ENCODE measurements around the gene CHCHD6.

- no peak for TF ChIP-seq POLR2A (IDR thresholded peaks at IDR 0.05; ENCODE audit: low read depth, low read length)
- no peak for TF ChIP-seq POLR2AphosphoS5 (IDR thresholded peaks at IDR 0.05; ENCODE audit: low read depth, low read length)
These were observed 31.7 kb upstream of the CHCHD6 start for GRCh38 chr3:126672340-126672739.

Measured in GM12892 (cell line).